COR-L47 (cell line): Measurements from ENCODE around the gene RBM28.
"Not testable (repeated sequence)": the region's sequence is repeated elsewhere in the genome, so short reads cannot be mapped to it uniquely, and the experiment has no call there.

Experiments
- DNase-seq: peaks from one replicate; lab custom pipeline; 2025; lab: John Stamatoyannopoulos, UW

The RBM28 gene

GRCh38 chr7:128281605-128282380 lies 61.9 kb downstream of the RBM28 start:
- DNase-seq = peak; percentile 51

DNA sequence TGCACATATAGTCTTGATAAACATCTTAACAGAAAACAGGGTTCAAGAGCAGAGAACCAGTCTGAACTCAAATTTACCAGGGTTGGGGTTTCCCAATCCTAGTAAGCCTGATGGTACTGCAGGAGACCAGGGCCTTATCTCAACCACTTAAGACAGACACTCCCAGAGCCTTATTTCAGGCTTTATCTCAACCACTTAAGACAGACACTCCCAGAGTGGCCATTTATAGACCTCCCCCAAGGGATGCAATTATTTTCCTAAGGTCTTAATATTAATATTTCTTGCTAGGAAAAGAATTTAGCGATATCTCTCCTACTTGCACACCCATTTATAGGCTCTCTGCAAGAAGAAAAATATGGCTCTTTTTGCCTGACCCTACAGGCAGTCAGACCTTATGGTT lies 63.3 kb downstream of the RBM28 start:
- not testable (repeated sequence) for DNase-seq

DNA sequence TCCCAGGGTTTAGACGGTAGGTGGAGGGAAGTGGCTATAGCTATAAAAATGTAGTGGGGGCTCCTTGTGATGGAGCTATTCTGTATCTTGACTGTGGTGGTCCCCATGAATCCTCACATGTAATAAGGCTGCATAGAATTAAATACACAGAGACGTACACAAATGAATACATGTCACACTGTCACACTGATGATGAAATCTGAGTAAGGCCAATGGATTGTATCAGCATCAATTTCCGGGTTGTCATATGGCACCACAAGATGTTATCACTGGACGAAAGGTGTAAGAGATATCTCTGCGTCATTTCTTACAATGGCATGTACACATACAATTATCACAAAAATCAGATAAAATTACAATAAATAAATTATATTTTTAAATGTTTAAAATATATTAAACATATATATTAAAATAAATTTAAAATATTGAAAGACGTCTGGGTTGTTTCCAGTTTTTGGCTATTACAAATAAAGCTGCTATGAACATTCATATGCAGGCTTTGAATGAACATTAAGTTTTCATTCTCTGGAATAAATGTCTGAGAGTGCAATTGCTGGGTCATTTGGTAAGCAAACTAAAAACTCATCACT lies 64.5 kb downstream of the RBM28 start:
- no peak for DNase-seq

DNA sequence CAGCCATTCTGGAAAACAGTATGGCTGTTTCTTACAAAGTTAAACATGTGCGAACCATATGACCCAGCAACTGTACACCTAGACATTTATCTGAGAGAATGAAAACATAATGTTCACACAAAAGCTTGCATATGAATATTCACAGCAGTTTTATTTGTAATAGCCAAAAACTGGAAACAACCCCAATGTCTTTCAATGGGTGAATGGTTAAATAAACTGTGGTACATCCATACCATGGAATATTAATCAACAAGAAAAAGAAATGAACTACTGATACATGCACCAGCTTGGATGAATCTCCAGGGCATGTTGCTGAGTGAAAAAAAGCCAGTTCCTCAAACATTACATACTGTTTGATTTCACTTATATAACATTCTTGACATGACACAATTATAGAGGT lies 65.3 kb downstream of the RBM28 start:
- no peak for DNase-seq

DNA sequence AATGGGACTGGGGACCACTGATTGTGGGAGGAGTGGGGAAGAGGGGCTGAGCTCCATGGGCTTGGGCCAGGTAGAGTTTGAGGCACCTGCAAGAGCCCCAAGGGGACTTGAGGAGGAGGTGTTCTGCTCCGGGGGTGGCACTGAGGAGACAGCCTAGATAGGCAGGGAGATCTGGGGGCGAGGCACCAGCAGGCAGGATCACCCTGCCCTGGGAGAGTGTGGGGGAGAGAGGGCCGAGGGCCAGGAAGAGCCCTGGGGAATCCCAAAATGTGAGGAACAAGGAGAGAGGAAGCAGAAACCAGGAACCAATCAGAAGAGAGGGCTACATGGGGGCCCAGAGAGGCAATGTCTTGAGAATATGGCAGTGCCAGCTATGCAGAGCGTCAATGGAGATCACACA lies 68.0 kb downstream of the RBM28 start:
- DNase-seq = no peak

- DNase-seq = no peak
Observed at GRCh38 chr7:128274884-128275603, 68.7 kb downstream of the RBM28 start.

- no peak for DNase-seq
Observed at GRCh38 chr7:128274246-128274883, 69.3 kb downstream of the RBM28 start.

DNA sequence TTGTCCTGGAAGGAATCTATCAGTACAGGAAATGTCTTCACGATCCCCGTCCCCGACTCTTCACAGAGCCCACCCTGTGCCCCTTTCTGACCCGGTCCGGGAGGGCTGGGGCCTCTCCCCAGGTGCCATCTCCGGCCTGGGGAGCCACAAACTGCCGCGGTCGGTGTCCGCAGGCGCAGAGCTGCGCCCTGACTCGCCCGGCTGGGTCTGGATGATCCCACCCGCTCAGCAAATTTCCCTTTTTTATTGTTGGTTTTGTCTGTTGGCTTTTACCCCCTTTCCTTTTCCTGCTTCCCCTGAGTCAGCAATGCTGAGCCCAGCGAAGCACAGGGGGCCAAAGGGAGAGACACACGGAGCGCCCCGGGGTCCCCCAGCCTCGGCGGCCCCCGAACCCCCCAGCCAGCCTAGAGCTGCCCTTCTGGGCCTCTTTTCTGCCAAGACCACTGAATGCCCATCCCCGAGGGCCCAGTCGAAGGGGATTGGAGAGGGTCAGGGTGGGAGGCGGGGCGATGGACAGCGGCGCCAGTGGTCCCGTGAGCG lies 71.7 kb downstream of the RBM28 start:
- DNase-seq = no peak

GRCh38 chr7:128271471-128271941 lies 72.2 kb downstream of the RBM28 start:
- no peak for DNase-seq

DNA sequence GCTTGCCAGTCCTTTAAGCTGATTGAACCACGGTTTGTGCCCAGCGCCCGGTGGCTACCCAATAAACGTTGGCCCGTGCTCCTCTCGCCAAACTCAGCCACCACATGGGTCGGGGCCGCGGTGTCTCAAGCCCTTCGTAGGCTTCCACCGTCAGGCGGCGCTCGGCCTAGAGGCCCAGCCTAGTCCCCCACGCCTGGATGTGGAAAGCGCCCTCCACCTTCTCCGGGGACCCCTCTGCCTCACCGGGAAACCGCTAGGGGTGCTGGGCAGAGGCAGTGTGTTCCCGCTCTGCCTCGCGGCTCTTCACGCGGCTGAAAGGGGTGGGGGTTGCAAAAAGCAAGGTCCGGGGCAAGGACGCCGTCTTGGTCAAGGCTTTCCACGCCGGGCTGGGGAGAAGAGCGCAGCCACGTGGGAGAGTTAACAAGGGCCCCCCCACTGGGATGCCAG lies 72.9 kb downstream of the RBM28 start:
- DNase-seq = no peak

DNA sequence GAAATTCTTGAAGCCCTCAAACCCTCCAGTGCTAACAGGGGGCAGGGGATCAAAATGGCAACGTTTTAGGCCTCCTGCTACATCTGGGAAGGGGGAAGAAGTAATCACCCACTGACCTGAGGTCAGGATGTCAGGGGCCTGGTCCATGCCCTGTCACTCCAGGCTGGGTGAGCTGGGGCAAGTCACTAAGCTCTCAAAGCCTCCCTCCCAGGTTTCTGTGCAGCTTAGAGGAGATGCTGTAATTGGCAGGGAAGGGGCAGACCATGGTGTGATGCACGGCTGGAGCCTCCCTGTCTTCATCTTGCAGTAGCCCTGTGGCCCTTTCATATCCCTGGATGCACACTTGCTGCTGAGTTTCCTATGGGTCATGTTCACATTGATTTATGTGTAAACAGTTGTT lies 75.5 kb downstream of the RBM28 start:
- DNase-seq = no peak

- no peak for DNase-seq
Observed at GRCh38 chr7:128267595-128267924, 76.1 kb downstream of the RBM28 start.

DNA sequence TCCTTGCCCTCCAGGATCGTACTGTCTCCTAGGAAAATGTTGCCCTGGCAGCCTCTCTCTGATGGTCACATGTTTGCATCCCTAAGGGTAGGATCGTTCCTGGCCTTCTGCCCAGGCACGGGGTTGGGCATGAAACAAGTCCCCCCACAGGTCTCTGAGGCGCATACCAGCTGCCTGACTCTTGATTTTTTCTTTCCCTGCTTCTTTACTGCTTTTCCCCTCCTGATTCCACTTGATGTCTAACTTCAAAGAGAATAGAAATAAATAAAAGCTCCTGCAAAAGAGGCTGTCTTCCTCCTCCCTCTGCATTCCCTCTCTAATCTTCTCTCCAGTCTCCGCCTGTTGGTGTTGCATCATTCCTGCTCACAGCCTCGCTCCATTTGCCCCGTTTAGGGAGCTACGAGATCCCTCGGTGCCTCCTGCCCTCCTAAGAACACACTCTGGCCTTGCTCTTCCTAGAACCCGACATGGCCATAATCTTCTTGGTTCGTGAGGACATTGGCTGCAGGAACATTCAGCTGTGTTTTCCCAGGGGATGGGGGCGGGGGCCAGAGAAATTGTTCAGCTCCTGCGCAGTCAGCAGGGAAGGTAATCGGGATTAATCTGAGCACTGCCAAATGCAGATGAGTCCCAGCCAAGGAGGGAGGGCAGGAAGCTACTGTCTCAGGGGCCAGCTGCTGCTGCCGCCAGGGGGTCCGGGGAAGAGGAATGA lies 76.7 kb downstream of the RBM28 start:
- peak; percentile 87 for DNase-seq

DNA sequence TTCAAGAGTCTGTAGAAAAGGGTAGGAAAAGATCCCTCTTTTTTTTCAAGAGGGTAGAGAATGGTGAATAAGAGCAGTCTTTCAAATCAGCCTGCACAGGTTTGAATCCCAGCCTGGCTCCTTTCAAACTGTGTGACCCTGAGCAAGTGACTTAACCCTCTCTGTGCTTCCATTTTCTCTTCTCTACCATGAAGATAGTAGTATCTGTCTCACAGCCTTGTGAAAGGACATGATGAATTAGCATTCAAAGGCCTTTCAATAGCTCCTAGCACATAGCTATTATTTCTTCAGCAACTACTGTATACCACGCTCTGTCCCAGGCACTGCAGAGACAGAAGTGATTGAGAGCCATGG lies 77.2 kb downstream of the RBM28 start:
- DNase-seq = no peak

DNA sequence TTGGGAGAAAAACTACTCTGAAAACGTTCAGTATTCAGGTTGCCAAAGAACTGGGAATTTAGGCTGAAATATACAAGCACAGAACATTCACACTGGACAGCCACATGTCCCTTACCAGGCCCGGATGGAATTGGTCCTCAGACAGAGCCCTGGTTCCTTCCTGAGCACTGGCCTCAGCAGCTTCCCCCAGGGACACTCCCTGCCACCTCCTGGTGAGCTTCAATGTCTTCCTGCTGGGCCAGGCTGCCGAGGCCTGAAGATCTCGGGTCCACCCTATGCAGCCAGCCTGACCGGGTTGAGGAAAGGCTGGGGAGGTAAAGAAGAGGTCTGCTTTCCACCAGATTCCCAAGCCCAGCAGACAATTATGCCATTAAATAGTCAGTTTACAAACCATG lies 77.8 kb downstream of the RBM28 start:
- DNase-seq = no peak

DNA sequence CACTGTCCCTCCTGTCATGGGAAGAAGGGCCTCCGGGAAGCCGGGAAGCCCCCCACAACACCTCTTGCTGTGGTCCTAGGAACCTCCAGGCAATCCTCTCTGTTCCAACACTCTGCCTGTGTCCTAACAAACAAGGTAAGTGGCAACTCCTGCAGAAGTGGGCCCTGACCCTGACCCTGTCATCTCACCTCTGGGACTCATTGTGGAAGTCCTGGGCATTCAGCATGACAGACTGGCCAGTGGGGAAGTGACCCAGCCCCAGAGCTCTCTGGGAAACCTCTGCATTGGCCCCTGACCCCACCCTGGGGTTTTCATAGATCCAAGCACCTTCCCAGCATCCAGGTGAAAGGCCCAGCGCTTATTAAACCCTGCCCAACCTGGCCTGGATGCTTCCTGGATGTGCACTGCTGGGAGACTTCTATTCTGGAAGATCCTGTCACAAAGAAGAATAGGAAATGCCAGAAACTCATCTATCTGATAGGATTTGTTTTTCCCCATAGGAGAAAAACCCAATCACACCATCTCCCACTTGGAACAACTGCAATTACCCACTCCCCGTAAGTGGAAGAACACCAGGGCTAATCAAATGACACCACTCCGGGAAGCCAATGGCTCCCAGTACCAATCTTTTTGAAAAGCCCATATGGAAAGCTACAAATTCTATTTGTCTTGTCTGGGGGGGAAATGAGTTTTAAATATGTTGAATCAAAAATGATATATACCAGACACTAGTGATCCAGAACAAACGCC lies 78.4 kb downstream of the RBM28 start:
- DNase-seq = no peak

DNA sequence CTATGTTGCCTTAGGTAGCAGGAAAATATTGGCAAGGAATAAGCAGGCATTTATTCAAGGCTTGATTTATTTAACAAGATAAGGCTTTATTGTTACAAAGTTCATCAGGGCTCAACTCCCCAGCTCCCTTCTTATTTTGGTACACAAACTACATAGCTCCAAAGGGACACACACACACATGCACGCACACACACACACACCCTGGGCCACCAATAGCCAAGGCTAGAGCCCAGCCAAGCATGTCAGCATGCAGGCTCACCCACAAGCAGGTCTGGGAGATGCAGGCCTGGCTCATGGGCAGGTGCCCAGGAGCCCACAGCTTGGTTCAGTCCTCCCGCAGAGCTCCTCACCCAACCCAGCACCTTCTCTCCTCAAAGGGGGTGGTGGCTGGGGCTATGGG lies 79.2 kb downstream of the RBM28 start:
- DNase-seq = no peak

DNA sequence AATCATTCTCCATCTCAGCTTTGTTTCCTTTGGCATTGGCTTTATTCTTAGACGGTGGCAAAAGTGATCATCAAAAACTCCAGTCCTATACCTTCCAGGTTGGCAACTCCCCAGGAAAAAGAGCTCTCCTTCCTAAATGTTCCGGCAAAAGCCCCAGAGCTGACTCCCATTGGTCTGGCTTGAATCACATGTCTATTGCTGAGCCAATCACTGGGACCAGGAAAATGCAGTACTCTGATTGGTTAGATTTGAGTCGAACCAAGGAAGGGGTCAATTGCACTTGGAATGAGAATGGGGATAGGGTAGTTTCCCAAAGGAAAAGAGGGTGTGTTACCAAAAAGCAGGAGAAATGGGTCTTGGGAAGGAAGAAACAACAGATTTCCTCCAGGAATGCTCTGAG lies 80.3 kb downstream of the RBM28 start:
- no peak for DNase-seq

DNA sequence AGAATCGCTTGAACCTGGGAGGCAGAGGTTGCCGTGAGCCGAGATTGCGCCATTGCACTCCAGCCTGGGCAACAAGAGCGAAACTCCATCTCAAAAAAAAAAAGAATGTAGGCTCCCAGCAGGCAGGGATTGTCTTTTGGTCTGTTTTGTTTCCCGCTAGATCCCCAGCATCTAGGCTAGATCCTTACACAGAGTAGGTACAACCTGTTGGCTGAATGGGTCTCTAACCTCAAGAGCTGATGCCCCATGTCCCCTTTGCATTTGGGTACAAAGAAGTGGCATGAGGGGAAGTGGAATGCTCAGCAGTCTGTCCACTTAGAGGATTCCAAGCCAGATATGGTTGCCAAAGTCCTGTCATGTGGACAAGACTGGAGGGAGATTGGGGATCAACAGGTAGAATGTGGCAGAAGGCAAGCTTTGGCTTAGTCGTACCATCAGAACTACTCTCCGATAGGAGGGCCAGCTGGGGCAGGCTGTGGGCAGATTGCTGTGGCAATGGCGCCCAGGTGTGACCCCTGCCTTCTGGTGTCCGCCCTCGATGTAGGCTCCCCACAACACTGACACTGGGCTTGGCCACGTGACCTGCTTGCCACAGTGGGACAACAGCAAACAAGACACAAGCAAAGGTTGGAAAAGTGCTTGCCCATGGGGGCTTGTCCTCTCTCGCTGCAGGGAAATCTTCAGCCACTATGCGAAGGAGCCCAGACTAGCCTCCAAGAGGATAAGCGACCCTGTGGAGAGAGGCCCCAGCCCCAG lies 81.3 kb downstream of the RBM28 start:
- no peak for DNase-seq

GRCh38 chr7:128260069-128260795 lies 83.5 kb downstream of the RBM28 start:
- no peak for DNase-seq
